AG09319 (cell line): ENCODE measurements around the gene PSMC1.

Source experiments
- DNase-seq: peaks from one replicate; pipeline ENCODE4 v3.0.0-alpha.2; 2010; ENCODE audit warnings: low read depth; ENCODE audit errors: extremely low read depth
- TF ChIP-seq, protein P1 (sequence below): IDR thresholded peaks from 2 replicates; pipeline ENCODE4 v1.5.1; 2011; ENCODE audit warnings: low read depth, mild to moderate bottlenecking, inconsistent platforms, low read length, moderate library complexity

PSMC1 gene

GRCh38 chr14:90276646-90277367, 20.5 kb downstream of the PSMC1 start:
- TF ChIP-seq, protein P1, sequence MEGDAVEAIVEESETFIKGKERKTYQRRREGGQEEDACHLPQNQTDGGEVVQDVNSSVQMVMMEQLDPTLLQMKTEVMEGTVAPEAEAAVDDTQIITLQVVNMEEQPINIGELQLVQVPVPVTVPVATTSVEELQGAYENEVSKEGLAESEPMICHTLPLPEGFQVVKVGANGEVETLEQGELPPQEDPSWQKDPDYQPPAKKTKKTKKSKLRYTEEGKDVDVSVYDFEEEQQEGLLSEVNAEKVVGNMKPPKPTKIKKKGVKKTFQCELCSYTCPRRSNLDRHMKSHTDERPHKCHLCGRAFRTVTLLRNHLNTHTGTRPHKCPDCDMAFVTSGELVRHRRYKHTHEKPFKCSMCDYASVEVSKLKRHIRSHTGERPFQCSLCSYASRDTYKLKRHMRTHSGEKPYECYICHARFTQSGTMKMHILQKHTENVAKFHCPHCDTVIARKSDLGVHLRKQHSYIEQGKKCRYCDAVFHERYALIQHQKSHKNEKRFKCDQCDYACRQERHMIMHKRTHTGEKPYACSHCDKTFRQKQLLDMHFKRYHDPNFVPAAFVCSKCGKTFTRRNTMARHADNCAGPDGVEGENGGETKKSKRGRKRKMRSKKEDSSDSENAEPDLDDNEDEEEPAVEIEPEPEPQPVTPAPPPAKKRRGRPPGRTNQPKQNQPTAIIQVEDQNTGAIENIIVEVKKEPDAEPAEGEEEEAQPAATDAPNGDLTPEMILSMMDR: no peak
- DNase-seq: no peak

- TF ChIP-seq, protein P1: no peak
- no peak for DNase-seq
Measured at GRCh38 chr14:90277581-90278198, 21.3 kb downstream of the PSMC1 start.

- DNase-seq: no peak
- TF ChIP-seq, protein P1: no peak
Measured at GRCh38 chr14:90278199-90279175, 22.1 kb downstream of the PSMC1 start.

- DNase-seq: no peak
- TF ChIP-seq, protein P1: no peak
Measured at GRCh38 chr14:90280096-90280495, 23.7 kb downstream of the PSMC1 start.

- TF ChIP-seq, protein P1: no peak
- no peak for DNase-seq
Measured at GRCh38 chr14:90281261-90281660, 24.9 kb downstream of the PSMC1 start.

DNA sequence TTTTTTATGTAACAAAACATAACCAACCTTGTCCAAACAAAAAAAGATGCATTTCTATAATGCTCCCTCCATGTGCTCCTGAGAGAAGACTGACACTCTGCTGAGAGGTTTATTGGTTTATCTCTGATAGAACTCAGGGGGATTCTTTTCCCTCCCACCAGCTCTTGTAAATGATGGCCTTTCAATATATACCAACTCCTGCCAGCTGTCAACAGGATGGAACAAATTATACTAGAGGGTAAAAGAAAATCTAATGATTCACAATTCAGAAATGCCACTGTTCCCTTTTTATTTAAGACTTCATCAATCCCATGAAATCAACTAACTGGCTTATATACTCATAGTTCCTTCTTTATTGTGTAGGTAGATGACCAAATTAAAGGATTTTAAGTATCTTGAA, 25.4 kb downstream of the PSMC1 start:
- TF ChIP-seq, protein P1: no peak
- no peak for DNase-seq
